Skeletal muscle cell (primary cell): ENCODE measurements around the gene PPP1R36.
A peak's percentile ranks its signal among the peaks of the same experiment; 100 is the strongest.
"Not testable (repeated sequence)": the region's sequence is repeated elsewhere in the genome, so short reads cannot be mapped to it uniquely, and the experiment has no call there.

ENCODE experiments used
- DNase-seq: peaks from one replicate; pipeline ENCODE4 v3.0.0-alpha.2; 2010; ENCODE audit warnings: low read depth
- H3K4me3 ChIP-seq: 2 replicates; pipeline ENCODE4 v1.5.1; 2011; ENCODE audit warnings: low read depth, mild to moderate bottlenecking, control low read depth, low read length, moderate library complexity

Gene PPP1R36

GRCh38 chr14:64604881-64605280 lies 55.1 kb downstream of the PPP1R36 start:
- H3K4me3 ChIP-seq: no peak overlapping the region
- no peak for DNase-seq

- DNase-seq: no peak
- H3K4me3 ChIP-seq: no peak overlapping the region
Observed at GRCh38 chr14:64605926-64606685, 56.3 kb downstream of the PPP1R36 start.

GRCh38 chr14:64610049-64610746 lies 60.4 kb downstream of the PPP1R36 start:
- DNase-seq: no peak
- no peak overlapping the region for H3K4me3 ChIP-seq

DNA sequence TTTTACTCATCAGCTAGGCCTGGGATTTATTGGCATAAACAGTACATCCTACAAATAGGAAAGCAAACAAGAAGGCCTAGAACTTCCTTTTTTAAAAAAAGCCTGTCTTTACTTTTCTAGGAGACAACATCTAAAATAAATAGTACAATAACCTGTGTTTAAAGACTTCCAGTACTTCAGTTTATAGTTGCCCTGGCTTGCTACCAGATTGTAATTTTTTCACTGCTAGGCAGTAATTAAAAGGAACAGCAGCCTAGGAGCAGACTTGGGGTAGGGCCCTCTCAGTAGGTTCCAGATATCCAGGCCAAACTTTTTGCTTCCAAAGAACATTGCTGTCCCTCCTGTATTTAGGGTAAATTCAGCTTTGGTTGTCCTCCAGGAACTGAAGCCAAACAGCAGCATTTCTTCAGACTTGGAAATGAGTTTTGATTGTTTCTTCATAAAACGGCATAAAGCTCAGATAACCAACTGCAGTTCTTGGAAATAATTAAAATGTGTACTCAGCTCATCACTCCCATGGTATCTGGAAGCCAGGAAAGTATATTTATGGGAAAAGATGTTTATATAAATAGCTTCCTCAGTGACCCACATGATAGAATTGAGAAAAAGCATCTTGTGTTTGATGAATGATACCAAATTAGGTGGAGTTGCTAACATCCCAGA lies 61.7 kb downstream of the PPP1R36 start:
- no peak overlapping the region for H3K4me3 ChIP-seq
- DNase-seq: no peak

DNA sequence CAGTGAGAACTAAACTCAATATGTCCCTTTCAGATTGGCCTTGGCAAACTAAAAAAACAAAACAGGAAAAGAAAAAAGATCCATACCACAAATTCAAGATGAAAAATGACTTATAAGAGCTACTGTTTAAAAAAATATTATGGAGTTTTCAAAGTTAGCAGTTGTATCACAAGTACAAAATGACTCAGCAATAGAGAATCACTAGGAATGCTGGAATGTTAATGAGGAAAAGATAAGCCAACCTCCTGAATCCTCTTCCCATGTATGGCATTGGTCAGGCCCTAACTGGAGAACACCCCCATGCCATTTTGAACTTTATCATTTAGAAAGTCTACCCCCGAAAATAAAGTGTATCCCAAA lies 62.2 kb downstream of the PPP1R36 start:
- DNase-seq: no peak

GRCh38 chr14:64612971-64613666 lies 63.4 kb downstream of the PPP1R36 start:
- H3K4me3 ChIP-seq: no peak overlapping the region
- DNase-seq: no peak

More for the DNA sequence above, 62.2 kb downstream of the PPP1R36 start:
- H3K4me3 ChIP-seq: no peak overlapping the region

DNA sequence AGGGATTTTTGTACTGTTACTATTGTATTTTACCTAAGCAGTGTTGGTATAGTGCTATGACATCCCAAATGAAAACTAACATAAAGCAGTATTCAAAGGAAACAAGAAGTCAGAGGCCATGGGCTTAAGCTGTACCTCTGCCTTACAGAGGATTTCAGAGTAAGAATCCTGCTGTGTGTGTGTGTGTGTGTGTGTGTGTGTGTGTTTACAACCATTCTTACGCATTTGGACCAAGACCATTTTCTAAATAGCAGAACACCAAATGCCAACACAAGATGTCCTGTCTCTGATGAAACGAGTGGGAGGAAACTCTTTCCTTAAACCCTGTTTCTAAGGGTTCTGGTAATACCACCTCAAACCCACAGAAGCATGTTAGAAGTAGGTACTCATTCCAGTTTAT lies 64.4 kb downstream of the PPP1R36 start:
- DNase-seq: no peak
- H3K4me3 ChIP-seq: no peak overlapping the region

DNA sequence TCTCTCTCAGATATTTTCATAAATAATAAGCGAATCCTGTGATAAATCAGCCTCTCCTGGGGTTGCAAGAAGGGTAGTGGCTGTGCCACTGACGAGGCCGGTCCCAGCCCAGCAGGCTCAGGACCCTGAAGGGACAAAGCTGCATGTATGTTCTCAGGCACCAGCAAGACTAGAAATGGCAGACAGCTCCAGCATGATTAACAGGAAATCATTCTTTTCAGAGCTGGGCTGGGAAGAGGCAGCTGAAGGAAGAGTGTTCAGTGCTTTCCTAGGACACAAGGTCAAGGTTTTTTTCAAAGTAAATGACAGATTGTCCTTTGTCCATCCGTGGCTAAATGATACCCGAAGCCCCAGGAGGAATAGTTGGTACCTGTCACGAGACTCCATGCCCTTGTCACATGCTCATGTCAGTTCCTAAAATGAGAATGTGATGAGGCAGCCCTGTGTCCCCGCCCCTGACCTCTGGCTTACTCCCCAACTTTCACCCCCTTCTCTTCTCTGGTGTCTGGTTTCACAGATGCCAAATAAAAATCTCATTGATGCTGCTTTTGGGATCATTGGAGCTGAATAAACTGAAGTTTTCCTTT lies 65.1 kb downstream of the PPP1R36 start:
- DNase-seq: no peak
- H3K4me3 ChIP-seq: no peak overlapping the region

DNA sequence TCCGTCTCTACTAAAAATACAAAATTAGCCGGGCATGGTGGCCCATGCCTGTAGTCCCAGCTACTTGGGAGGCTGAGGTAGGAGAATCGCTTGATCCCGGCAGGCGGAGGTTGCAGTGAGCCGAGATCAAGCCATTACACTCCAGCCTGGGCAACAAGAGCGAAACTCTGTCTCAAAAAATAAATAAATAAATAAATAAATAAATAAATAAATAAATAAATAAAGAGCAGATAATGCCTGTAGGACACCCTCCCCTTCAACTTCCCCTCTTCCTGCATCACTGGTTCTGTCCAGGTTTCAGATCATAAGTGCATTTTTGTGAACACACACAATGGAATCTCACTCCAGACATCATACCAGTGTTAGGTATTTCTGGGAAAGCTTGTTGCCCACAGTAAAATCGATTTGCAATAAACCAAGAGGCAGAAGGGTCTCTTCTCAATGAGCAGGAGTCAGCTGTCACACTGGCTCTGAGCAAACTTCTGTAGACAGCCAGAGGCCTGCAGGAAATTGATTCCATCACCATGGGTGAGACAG lies 68.2 kb downstream of the PPP1R36 start:
- DNase-seq, H3K4me3 ChIP-seq: not testable (repeated sequence)

DNA sequence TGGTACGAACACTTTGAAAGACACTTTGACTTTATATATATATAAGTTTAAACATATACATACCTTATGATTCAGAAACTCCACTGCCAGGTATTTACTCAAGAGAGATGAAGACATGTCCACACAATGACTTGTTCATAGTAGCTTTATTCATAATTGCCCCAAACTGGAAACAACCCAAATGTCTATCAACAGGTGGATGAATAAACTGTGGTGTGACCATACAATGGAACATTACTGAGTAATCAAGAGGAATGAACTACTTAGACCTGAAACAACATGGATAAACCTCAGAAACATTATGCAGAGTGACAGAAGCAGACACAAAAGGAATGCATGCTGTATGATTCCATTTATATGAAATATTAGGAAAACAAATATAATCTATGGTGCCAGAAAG lies 71.1 kb downstream of the PPP1R36 start:
- no peak for DNase-seq
- no peak overlapping the region for H3K4me3 ChIP-seq

- H3K4me3 ChIP-seq: no peak overlapping the region
- DNase-seq: no peak
Observed at GRCh38 chr14:64623554-64624165, 73.9 kb downstream of the PPP1R36 start.

DNA sequence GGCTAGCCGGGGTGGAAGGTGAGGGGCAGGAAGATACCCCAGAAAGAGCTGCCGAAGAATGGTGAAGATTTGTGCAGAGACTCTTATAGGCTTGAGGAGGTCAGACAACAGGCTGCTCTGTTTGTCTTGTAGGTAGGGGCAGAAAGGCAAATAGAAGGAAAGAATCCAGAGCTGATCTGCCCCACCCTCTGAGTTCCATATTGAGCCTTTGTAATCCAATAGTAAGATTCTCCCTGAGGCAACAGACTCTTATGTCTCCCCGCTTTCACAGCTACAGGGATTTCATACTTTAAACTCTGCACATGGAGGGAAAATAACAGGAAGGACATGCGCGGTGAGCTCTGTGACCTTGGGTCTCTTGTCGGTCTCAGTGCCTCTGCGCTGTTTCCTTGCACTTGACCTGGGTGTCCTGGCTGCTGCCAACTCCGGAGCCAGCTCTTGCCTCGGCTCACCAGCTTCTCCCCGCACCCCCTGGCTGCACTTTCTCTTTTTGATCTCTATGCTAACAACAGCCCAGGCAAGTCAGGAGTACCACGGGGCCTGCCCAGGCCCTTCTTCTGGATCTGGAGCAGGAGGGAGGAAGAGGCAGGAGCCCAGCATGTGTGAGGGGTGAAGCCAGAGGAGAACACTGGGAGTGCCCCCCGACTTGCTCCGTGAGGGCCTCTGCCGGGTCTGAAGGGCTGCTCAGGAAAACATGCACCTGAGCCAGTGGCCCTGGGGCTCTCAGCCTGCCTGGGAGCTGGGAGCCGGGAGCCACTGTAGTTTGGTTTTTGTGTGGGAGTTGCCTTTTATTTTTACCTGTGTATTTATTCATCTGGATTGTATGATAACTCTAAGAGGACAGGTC lies 75.8 kb downstream of the PPP1R36 start:
- H3K4me3 ChIP-seq: no peak overlapping the region
- no peak for DNase-seq

GRCh38 chr14:64628940-64629408 lies 79.2 kb downstream of the PPP1R36 start:
- DNase-seq: peak; percentile 66
- H3K4me3 ChIP-seq: no peak overlapping the region

GRCh38 chr14:64630778-64631177 lies 81.0 kb downstream of the PPP1R36 start:
- H3K4me3 ChIP-seq: no peak overlapping the region
- DNase-seq: no peak

DNA sequence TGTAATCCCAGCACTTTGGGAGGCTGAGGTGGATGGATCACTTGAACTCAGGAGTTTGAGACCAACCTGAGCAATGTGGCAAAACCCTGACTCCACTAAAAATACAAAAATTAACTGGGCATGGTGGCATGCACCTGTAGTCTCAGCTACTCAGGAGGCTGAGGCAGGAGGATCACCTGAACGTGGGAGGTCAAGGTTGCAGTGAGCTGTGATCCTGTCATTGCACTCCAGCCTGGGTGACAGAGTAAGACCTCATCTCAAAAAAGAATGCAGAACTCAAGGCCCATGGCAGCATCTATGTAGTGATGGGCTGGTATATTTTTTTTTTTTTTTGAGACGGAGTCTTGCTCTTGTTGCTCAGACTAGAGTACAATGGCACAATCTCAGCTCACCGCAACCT lies 81.5 kb downstream of the PPP1R36 start:
- DNase-seq, H3K4me3 ChIP-seq: not testable (repeated sequence)

DNA sequence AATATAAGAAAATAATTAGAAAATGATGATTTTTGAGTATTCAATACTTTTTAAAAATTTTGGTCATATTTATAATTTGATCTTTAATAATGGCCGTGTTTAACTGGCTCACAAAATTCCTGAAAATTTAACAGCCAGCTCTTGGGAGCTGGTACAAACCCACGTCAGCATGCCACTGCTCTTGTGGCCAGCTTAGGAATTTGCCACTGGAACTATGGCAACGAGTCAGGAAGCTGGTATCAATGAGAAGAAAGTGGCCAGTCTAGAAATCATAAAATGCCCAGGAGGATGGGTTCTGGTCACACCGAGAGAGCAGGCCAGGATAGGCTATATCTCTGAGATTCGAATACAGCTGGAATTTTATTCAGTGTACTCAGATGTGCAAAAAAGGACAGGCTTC lies 82.3 kb downstream of the PPP1R36 start:
- DNase-seq: no peak

GRCh38 chr14:64634558-64634957 lies 84.8 kb downstream of the PPP1R36 start:
- DNase-seq: no peak
- no peak overlapping the region for H3K4me3 ChIP-seq

More for the DNA sequence above, 82.3 kb downstream of the PPP1R36 start:
- H3K4me3 ChIP-seq: no peak overlapping the region
